Omental fat pad (tissue), 4 donors: Measurements from ENCODE around the gene SAPCD1. TPM values are rescaled to one million over a fixed set of nuclear protein-coding genes. Genes with fewer than 3 reads are reported as not detected.

ENCODE experiments used
- ATAC-seq: fragments of 150-250 bp; one replicate; pipeline ENCODE4 v1.9.1; 2016; ENCODE audit warnings: mild to moderate bottlenecking, moderate library complexity; ENCODE audit not compliant: low FRiP score
- DNase-seq: peaks from one replicate; pipeline ENCODE4 v3.0.0-alpha.2; 2019; ENCODE audit warnings: low spot score
- total RNA-seq, 4 donors: library from RNA; depleted of rRNA; stranded (reverse); fragments of >200 nt; gene quantifications; one replicate each; pipeline ENCODE4 v1.1.0, GENCODE V29; 2016
- TF ChIP-seq, protein P1 (sequence below), 3 donors: fragments of 450-650 bp; IDR thresholded peaks; one replicate each; pipeline ENCODE4 v1.5.1; 2016 to 2017; ENCODE audit warnings: antibody characterized with exemption in 3 of 3, mild to moderate bottlenecking in 3 of 3, moderate library complexity in 2 of 3

Gene SAPCD1
- total RNA-seq, 4 donors from 2014 or later: not detected

DNA sequence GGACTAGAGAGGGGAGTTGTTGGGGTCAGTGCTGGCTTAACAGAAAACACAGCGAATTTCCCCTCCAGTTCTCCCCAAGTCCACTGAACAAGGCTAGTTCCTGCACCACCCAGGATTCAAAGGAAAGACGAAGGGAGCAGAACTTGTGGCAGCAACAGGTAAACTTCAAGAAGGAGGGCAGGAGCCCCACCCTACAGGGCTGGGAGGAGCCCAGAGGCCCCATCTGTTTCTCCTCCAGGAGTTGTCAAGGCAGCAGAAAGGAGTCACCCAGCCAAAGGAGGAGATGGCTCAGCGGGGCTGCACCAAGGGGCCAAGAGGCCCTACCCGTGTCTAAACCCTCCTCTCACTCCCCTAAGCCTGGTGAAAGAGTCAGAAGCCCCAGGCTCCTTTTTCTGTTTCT is 1.7 kb downstream of the SAPCD1 start:
- TF ChIP-seq, protein P1, sequence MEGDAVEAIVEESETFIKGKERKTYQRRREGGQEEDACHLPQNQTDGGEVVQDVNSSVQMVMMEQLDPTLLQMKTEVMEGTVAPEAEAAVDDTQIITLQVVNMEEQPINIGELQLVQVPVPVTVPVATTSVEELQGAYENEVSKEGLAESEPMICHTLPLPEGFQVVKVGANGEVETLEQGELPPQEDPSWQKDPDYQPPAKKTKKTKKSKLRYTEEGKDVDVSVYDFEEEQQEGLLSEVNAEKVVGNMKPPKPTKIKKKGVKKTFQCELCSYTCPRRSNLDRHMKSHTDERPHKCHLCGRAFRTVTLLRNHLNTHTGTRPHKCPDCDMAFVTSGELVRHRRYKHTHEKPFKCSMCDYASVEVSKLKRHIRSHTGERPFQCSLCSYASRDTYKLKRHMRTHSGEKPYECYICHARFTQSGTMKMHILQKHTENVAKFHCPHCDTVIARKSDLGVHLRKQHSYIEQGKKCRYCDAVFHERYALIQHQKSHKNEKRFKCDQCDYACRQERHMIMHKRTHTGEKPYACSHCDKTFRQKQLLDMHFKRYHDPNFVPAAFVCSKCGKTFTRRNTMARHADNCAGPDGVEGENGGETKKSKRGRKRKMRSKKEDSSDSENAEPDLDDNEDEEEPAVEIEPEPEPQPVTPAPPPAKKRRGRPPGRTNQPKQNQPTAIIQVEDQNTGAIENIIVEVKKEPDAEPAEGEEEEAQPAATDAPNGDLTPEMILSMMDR (IDR thresholded peaks at IDR 0.05): no peak
- DNase-seq: no peak
- no peak for ATAC-seq

DNA sequence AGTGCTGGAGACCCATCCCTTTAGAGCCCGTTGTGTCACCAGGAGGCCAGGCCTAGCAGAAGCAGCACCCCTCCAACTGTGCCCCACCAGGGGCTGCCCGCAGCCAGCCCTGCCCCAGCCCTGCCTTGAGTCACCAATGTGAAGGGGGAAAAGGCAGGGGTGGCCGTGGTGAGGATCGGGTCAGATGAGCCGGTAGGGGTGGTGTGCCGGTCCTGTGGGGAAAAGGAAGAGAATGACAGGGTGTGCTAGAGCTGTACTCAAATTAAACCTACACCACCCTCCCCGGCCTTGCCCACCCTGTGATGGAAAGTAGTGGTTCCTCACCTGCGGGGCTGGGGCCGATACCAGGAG is 3.1 kb downstream of the SAPCD1 start:
- TF ChIP-seq, protein P1 (IDR thresholded peaks at IDR 0.05): no peak
- ATAC-seq (no peak), DNase-seq (no peak)

DNA sequence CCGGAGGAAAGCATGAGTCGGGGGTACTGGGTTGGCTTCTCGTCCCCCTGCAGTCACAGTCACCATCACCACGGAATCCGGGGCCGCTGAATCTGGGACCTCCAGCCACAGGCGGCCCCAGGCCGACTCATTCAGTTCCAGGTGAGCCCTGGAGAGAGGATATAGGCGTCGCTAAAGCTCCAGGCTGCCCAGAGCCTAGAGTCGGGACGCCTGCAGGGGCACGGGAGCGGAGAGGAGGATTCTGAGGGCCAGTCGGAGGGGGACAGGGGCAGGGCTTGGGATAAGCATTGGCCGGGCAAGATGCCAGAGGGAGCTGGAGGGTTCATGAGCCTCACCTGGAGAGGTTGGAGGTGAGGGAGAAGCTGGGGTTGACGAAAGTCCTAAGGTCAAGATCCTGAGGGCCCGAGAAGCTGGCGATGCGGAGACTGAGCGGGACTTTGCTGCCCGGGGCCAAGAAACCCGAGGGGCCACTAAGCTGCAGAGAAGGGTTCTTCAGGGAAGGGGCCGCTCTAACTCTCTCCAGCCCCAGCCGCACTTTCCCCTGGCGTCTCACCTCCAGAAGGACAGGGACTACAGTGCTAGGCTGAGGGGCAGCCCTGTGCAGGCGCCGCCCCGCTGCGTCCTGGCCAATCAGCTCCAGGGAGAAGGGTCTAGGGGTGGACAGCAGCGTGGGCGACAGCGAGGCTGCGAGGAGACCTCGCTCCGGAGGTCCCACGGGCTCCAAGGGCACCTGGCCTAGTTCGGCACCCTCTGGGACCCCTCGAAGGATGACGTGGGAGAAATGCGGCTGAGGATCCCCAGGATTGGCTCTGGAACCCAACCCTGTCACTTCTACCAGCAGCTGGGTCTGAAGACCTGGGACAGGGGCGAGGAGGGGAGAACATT is 3.7 kb downstream of the SAPCD1 start:
- TF ChIP-seq, protein P1 (IDR thresholded peaks at IDR 0.05): no peak
- DNase-seq (no peak), ATAC-seq (no peak)

DNA sequence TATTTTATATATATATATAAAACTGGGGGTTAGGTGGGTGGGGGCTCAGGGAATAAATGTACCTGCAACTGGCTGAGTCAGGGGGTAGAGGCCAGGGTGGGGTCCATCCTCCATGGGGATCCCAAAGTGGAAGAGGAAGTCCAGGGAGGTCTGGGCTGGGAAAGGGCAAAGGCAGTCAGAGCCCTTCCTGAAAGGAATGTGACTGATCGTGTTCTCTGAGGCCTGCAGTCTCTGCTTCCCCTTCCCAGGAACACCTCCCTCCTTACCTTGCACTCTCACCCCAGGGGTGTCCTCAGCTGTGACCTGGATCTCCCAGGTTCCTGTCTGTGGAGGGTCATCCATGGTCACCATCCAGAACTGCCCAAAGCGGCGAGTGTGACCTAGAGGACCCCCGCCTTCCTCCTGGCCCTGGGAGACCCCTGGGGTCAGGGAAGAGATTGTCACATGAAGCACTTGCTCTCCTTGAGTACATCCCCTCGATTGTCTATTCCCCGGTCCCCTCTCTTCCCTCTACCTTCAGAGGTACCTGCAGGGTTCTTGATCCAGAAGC is 4.7 kb downstream of the SAPCD1 start:
- TF ChIP-seq, protein P1 (IDR thresholded peaks at IDR 0.05): no peak
- no peak for ATAC-seq
- no peak for DNase-seq

GRCh38 chr6:31768363-31769257 is 6.2 kb downstream of the SAPCD1 start:
- TF ChIP-seq, protein P1 (IDR thresholded peaks at IDR 0.05): no peak
- no peak for ATAC-seq
- DNase-seq: no peak

- TF ChIP-seq, protein P1 (IDR thresholded peaks at IDR 0.05): no peak
- peak; percentile 71 for DNase-seq
- no peak for ATAC-seq
Observed at GRCh38 chr6:31769684-31770371, 7.4 kb downstream of the SAPCD1 start.
